Measurements from ENCODE around the gene HIVEP2.
A peak's percentile ranks its signal among the peaks of the same experiment; 100 is the strongest.

Gene HIVEP2

DNA sequence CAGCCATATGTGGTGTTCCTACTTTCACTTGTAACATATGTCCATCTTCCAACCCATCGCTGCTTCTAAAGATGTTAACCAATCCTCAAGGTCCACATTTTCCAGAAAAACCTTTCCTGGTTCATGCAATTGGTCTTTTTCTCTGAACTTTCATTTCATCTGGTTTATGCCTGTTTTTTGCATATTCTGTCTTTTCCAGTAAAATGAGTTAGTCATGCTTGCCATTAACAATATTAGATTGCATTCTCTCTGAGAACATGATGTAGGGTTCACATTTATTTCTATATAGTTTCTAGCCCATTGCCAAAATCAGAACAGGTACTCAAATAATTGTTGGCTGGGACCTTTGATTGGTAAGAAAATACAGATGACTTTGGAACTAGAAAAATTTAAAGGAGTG, 36.7 kb downstream of the HIVEP2 start:
- no peaks in the 10 kb centered on the region for H3K36me3 ChIP-seq (ENCODE audit: control insufficient read depth in 1 of 2, insufficient read depth in 2 of 2, low read length in 2 of 2)
- no peak overlapping the region for H3K9ac ChIP-seq (ENCODE audit: low read depth in 1 of 2, low read length in 2 of 2)
- no peak overlapping the region for H3K27ac ChIP-seq (ENCODE audit: low read depth, low read length)

DNA sequence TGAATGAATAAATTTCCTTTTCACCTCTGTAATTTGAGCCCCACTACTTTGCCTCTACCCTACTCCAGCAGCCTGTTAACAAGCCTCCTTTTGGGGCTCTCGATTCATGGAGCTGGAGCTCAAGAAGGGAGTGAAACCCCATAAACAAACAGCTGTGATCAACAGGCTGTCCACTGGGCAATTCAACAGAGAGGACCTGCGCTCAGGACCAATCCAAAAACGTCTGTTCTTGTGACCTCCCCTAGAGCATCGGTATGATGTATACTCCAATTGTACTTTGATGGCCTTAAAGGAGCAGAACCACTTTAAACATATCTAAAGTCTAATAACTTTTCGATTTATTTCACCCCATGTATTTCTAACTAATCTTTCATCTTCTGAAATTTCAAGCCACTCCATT, 37.4 kb downstream of the HIVEP2 start:
- Histone ChIP-seq H3K4me3 (ENCODE audit: low read depth in 1 of 2, low read length in 2 of 2) (peak overlapping the region in 1 of 2 donors; percentile 14), H3K27me3 (ENCODE audit: control insufficient read depth in 1 of 2, insufficient read depth in 2 of 2, low read length in 2 of 2) (no peaks in the 10 kb centered on the region), H3K27ac (ENCODE audit: low read depth, low read length) (no peak overlapping the region), H3K4me1 (ENCODE audit: control insufficient read depth in 1 of 2, insufficient read depth in 2 of 2, low read length in 2 of 2) (peaks cover 0 to 3% of the 10 kb centered on the region in 2 donors), H3K9me3 (ENCODE audit: control insufficient read depth in 1 of 2, low read length in 2 of 2) (no peaks in the 10 kb centered on the region), H3K9ac (ENCODE audit: low read depth in 1 of 2, low read length in 2 of 2) (no peak overlapping the region), H3K36me3 (ENCODE audit: control insufficient read depth in 1 of 2, insufficient read depth in 2 of 2, low read length in 2 of 2) (no peaks in the 10 kb centered on the region)

More for the DNA sequence above, 36.7 kb downstream of the HIVEP2 start:
- H3K4me1 ChIP-seq (ENCODE audit: control insufficient read depth in 1 of 2, insufficient read depth in 2 of 2, low read length in 2 of 2): no peaks in the 10 kb centered on the region
- H3K27me3 ChIP-seq (ENCODE audit: control insufficient read depth in 1 of 2, insufficient read depth in 2 of 2, low read length in 2 of 2): no peaks in the 10 kb centered on the region
- no peaks in the 10 kb centered on the region for H3K9me3 ChIP-seq (ENCODE audit: control insufficient read depth in 1 of 2, low read length in 2 of 2)
- H3K4me3 ChIP-seq (ENCODE audit: low read depth in 1 of 2, low read length in 2 of 2): no peak overlapping the region

DNA sequence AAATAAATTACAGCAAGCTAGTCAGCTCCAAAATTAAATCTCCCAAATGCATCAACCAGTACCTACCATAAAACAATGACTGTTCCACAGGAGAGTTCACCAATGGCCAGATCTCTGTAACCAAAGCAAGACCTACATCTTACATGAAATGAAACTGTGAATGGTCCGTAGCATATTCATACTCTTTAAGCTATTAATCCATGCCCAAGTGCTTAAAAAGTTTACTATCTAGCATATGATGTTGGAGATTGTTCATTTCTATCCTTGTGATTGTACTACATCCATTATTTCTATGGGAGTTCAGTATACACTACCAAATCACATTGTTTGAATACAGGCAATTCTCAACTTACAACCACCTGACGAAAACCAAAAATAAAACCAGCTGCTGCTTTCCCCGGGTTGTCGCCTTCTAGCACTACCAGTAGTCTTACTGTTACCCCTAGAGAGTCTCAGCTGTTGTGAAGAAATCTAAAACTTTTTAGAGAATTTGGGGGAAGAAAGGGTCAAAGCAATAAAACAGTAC, 38.0 kb downstream of the HIVEP2 start:
- peak overlapping the region in 1 of 2 donors; percentile 14 for H3K4me3 ChIP-seq (ENCODE audit: low read depth in 1 of 2, low read length in 2 of 2)
- no peaks in the 10 kb centered on the region for H3K9me3 ChIP-seq (ENCODE audit: control insufficient read depth in 1 of 2, low read length in 2 of 2)
- H3K4me1 ChIP-seq (ENCODE audit: control insufficient read depth in 1 of 2, insufficient read depth in 2 of 2, low read length in 2 of 2): peaks cover 0 to 8% of the 10 kb centered on the region in 2 donors
- peak overlapping the region in 1 of 2 donors; percentile 6 for H3K9ac ChIP-seq (ENCODE audit: low read depth in 1 of 2, low read length in 2 of 2)
- no peak overlapping the region for H3K27ac ChIP-seq (ENCODE audit: low read depth, low read length)
- H3K36me3 ChIP-seq (ENCODE audit: control insufficient read depth in 1 of 2, insufficient read depth in 2 of 2, low read length in 2 of 2): no peaks in the 10 kb centered on the region
- H3K27me3 ChIP-seq (ENCODE audit: control insufficient read depth in 1 of 2, insufficient read depth in 2 of 2, low read length in 2 of 2): no peaks in the 10 kb centered on the region

DNA sequence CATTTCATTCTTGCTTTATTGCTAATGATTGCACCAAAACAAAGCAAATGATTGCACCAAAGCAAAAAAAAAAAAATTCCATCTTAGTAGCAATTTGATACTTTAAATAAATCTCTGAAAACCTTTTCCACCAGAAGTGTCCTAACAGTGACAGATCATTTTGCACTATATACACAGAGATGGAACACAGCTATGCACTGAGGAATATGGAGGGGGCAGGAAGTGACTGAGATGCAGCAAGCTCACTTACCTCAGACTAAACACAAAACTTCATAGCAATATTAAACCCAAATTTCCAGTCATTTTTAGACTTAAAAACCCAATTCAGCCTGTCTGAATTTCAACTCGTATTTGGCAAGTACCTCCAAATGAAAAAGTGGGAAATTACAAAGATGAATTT, 41.2 kb downstream of the HIVEP2 start:
- Histone ChIP-seq H3K27ac (ENCODE audit: low read depth, low read length) (no peak overlapping the region), H3K4me1 (ENCODE audit: control insufficient read depth in 1 of 2, insufficient read depth in 2 of 2, low read length in 2 of 2) (peaks cover 0 to 14% of the 10 kb centered on the region in 2 donors), H3K9ac (ENCODE audit: low read depth in 1 of 2, low read length in 2 of 2) (no peak overlapping the region)

DNA sequence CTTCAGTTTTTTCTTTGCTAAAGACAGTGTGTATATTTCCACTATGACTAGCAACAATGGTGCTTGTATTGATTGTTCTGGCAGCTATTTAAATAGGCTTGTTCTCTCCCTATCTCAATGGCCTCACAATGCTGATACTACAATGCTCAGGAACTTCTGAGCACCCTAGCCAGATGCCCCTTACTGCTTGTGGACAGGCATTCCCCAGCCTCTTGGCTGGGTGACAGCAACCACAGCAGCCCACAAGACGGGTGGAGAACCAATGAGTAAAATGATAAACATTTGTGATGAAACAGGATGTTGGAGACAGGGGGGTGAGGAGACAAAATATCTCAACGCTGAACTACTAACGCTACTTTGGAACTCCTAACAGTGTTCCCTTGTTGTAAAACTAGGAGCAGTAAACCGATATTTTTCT, 42.3 kb downstream of the HIVEP2 start:
- Histone ChIP-seq H3K27me3 (ENCODE audit: control insufficient read depth in 1 of 2, insufficient read depth in 2 of 2, low read length in 2 of 2) (no peaks in the 10 kb centered on the region), H3K4me1 (ENCODE audit: control insufficient read depth in 1 of 2, insufficient read depth in 2 of 2, low read length in 2 of 2) (peaks cover 0 to 14% of the 10 kb centered on the region in 2 donors), H3K9ac (ENCODE audit: low read depth in 1 of 2, low read length in 2 of 2) (no peak overlapping the region), H3K27ac (ENCODE audit: low read depth, low read length) (no peak overlapping the region), H3K4me3 (ENCODE audit: low read depth in 1 of 2, low read length in 2 of 2) (peak overlapping the region in 1 of 2 donors; percentile 13), H3K9me3 (ENCODE audit: control insufficient read depth in 1 of 2, low read length in 2 of 2) (no peaks in the 10 kb centered on the region), H3K36me3 (ENCODE audit: control insufficient read depth in 1 of 2, insufficient read depth in 2 of 2, low read length in 2 of 2) (no peaks in the 10 kb centered on the region)

More for the DNA sequence above, 41.2 kb downstream of the HIVEP2 start:
- Histone ChIP-seq H3K36me3 (ENCODE audit: control insufficient read depth in 1 of 2, insufficient read depth in 2 of 2, low read length in 2 of 2) (no peaks in the 10 kb centered on the region), H3K4me3 (ENCODE audit: low read depth in 1 of 2, low read length in 2 of 2) (no peak overlapping the region), H3K27me3 (ENCODE audit: control insufficient read depth in 1 of 2, insufficient read depth in 2 of 2, low read length in 2 of 2) (no peaks in the 10 kb centered on the region), H3K9me3 (ENCODE audit: control insufficient read depth in 1 of 2, low read length in 2 of 2) (no peaks in the 10 kb centered on the region)

DNA sequence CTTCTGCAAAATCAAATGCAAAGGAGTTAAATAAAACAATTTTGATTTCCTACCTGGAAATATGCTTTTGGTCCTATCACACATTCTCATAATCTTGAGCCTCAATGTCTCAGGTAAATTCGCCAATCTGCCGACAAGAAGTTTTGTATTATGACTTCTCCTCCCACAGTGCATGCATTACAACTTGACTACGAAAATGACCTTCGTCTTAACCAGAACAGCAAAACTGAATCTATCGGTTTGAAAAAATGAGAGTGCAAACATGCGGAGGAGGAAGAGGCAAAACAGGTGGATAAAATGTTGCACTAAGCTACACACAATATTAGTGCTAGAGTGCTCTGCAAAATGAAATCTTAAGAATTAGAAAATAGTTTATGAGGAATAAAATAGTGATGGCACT, 43.4 kb downstream of the HIVEP2 start:
- no peak overlapping the region for H3K4me3 ChIP-seq (ENCODE audit: low read depth in 1 of 2, low read length in 2 of 2)
- H3K4me1 ChIP-seq (ENCODE audit: control insufficient read depth in 1 of 2, insufficient read depth in 2 of 2, low read length in 2 of 2): peaks cover 0 to 14% of the 10 kb centered on the region in 2 donors
- H3K27me3 ChIP-seq (ENCODE audit: control insufficient read depth in 1 of 2, insufficient read depth in 2 of 2, low read length in 2 of 2): no peaks in the 10 kb centered on the region
- H3K9ac ChIP-seq (ENCODE audit: low read depth in 1 of 2, low read length in 2 of 2): no peak overlapping the region
- no peak overlapping the region for H3K27ac ChIP-seq (ENCODE audit: low read depth, low read length)
- no peaks in the 10 kb centered on the region for H3K9me3 ChIP-seq (ENCODE audit: control insufficient read depth in 1 of 2, low read length in 2 of 2)
- H3K36me3 ChIP-seq (ENCODE audit: control insufficient read depth in 1 of 2, insufficient read depth in 2 of 2, low read length in 2 of 2): no peaks in the 10 kb centered on the region

DNA sequence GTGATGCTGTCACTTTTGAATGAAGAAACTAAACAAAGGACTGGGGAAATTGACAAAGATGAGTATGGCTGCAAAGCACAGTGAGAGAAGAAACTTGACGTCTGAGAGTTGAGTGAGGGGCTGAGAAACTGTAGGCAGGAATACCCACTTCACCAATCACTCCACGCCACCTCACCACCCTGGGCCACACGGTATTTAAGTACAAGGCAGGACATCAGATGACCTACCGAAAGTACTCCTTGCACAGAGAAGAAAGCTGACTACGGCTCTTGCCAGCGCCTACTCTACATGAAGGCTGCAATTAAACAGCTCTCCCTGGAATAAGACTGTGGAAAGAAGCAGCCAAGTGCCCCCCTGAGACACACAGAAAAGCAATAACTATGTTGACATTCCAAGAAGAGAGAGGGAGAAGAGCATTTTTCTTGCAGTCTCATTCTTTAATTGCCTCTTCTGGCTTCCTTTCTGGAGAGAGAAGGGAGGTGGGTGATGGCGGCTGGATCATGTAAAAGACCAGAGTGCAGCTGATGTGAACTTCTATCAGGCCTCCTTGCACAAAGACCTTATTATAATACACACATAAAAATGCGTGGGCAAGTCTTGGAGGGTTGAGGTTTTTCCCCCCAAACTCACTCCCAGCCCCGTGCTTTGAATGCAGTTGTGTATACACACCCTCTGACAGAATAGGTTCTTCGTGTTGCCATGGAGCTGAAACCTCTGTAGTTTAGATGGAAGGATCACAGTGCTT, 44.6 kb downstream of the HIVEP2 start:
- Histone ChIP-seq H3K27me3 (ENCODE audit: control insufficient read depth in 1 of 2, insufficient read depth in 2 of 2, low read length in 2 of 2) (no peaks in the 10 kb centered on the region), H3K4me1 (ENCODE audit: control insufficient read depth in 1 of 2, insufficient read depth in 2 of 2, low read length in 2 of 2) (peaks cover 0 to 14% of the 10 kb centered on the region in 2 donors), H3K9ac (ENCODE audit: low read depth in 1 of 2, low read length in 2 of 2) (no peak overlapping the region), H3K4me3 (ENCODE audit: low read depth in 1 of 2, low read length in 2 of 2) (no peak overlapping the region), H3K27ac (ENCODE audit: low read depth, low read length) (no peak overlapping the region), H3K36me3 (ENCODE audit: control insufficient read depth in 1 of 2, insufficient read depth in 2 of 2, low read length in 2 of 2) (no peaks in the 10 kb centered on the region), H3K9me3 (ENCODE audit: control insufficient read depth in 1 of 2, low read length in 2 of 2) (no peaks in the 10 kb centered on the region)

DNA sequence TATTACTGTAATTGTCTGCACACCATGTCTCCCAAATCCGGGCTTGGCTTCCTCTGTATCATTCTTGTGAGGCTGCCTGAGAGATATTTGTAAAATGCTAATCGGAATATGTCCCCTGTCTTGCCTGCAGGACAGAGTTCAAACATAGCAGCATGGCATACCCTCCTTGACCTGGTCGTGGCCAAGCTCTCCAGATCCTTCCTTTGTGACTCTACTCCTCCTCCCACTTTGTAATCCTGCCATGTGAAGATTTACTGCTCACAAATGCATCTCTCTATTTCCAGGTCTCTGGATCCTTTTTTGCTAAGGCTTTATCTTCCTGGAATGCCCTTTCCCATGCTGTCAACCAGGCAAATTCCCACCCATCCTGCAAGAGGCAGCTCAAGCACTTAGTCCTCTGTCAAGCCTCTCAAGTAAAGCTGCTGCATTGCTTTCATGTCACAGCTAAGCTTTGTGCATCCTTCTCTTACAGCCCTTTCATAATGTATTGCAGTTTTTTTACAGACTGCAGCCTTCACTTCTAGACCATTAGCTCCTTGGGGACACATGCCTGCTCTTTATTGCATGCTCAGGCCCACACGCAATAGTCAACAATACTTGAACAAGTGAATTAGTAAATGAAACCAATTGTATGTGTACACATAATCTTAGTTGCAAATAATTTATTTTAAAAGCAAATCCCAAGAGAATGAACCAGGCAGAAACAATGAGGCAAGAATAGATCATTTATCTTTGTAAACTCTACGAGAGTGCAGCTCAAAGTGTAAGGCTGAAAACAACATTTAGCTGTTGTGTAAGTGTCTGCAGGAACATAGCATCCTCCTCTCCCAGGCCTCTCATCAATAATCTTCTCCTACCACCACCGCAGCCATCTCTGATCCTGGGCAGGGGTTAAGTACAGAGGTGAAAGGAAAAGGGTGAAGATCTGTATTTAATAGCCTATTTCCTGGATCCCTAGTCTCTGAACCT, 45.8 kb downstream of the HIVEP2 start:
- no peaks in the 10 kb centered on the region for H3K9me3 ChIP-seq (ENCODE audit: control insufficient read depth in 1 of 2, low read length in 2 of 2)
- H3K4me3 ChIP-seq (ENCODE audit: low read depth in 1 of 2, low read length in 2 of 2): no peak overlapping the region
- no peak overlapping the region for H3K9ac ChIP-seq (ENCODE audit: low read depth in 1 of 2, low read length in 2 of 2)
- peaks cover 0 to 14% of the 10 kb centered on the region in 2 donors for H3K4me1 ChIP-seq (ENCODE audit: control insufficient read depth in 1 of 2, insufficient read depth in 2 of 2, low read length in 2 of 2)
- H3K27ac ChIP-seq (ENCODE audit: low read depth, low read length): no peak overlapping the region
- H3K36me3 ChIP-seq (ENCODE audit: control insufficient read depth in 1 of 2, insufficient read depth in 2 of 2, low read length in 2 of 2): no peaks in the 10 kb centered on the region
- no peaks in the 10 kb centered on the region for H3K27me3 ChIP-seq (ENCODE audit: control insufficient read depth in 1 of 2, insufficient read depth in 2 of 2, low read length in 2 of 2)

DNA sequence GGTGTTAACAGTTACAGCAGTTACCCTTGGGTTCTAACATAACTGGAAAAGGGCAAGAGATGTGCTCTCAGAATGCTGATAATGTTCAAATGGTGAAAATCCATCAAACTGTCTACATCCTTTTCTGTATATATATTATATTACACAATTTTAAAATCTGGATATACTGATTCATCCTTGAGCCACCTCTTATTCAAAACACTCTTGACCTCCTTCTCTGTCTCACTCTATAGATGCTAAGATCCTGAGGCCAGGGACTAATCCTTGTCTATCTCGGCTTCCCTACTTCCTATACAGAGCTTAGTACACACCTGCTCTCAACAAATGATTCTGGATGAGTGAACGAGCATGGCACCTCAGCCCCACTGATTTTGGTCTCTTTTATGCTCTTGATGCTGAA, 47.3 kb downstream of the HIVEP2 start:
- Histone ChIP-seq H3K4me3 (ENCODE audit: low read depth in 1 of 2, low read length in 2 of 2) (no peak overlapping the region), H3K4me1 (ENCODE audit: control insufficient read depth in 1 of 2, insufficient read depth in 2 of 2, low read length in 2 of 2) (peaks cover 7 to 16% of the 10 kb centered on the region in 2 donors), H3K36me3 (ENCODE audit: control insufficient read depth in 1 of 2, insufficient read depth in 2 of 2, low read length in 2 of 2) (no peaks in the 10 kb centered on the region), H3K9ac (ENCODE audit: low read depth in 1 of 2, low read length in 2 of 2) (no peak overlapping the region), H3K27me3 (ENCODE audit: control insufficient read depth in 1 of 2, insufficient read depth in 2 of 2, low read length in 2 of 2) (no peaks in the 10 kb centered on the region), H3K9me3 (ENCODE audit: control insufficient read depth in 1 of 2, low read length in 2 of 2) (no peaks in the 10 kb centered on the region), H3K27ac (ENCODE audit: low read depth, low read length) (no peak overlapping the region)

DNA sequence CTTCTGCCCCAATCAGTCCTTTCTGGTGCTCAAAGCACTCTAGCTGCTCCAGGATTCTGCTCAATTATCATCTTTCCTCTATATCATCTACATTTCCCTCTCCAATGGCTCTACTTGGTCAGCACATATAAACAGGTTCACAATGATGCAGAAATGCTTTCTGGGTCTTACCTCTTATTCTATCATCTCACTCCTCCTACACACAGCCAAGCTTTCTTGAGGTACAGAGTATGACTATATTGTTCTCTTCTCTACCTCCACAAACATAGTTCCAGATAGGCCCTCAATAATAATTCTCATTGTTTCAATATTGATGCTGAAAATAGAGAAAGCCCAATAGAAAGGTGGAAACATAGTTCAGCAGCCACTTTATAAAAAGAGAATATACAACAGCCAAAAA, 48.2 kb downstream of the HIVEP2 start:
- Histone ChIP-seq H3K27ac (ENCODE audit: low read depth, low read length) (no peak overlapping the region), H3K4me1 (ENCODE audit: control insufficient read depth in 1 of 2, insufficient read depth in 2 of 2, low read length in 2 of 2) (peaks cover 7 to 9% of the 10 kb centered on the region in 2 donors), H3K9me3 (ENCODE audit: control insufficient read depth in 1 of 2, low read length in 2 of 2) (no peaks in the 10 kb centered on the region), H3K36me3 (ENCODE audit: control insufficient read depth in 1 of 2, insufficient read depth in 2 of 2, low read length in 2 of 2) (no peaks in the 10 kb centered on the region), H3K4me3 (ENCODE audit: low read depth in 1 of 2, low read length in 2 of 2) (no peak overlapping the region), H3K9ac (ENCODE audit: low read depth in 1 of 2, low read length in 2 of 2) (no peak overlapping the region), H3K27me3 (ENCODE audit: control insufficient read depth in 1 of 2, insufficient read depth in 2 of 2, low read length in 2 of 2) (no peaks in the 10 kb centered on the region)

Data from duodenal mucosa (tissue), 2 donors.